GM23338 (cell line): ENCODE measurements around the gene SIRPA. TPM values are rescaled to one million over a fixed set of nuclear protein-coding genes. Genes with fewer than 3 reads are reported as not detected.

Source experiments
- ATAC-seq: fragments of 200-7000 bp; cut with Tn5 transposase; 3 replicates; pipeline ENCODE4 v1.9.1; 2020
- DNase-seq: peaks from one replicate; pipeline ENCODE4 v3.0.0-alpha.2; 2015; ENCODE audit warnings: low spot score
- H2AFZ ChIP-seq: fragments of 200-600 bp; sonication (generic); 2 replicates; pipeline ENCODE4 v1.8.0; 2016; ENCODE audit warnings: antibody characterized with exemption, mild to moderate bottlenecking, moderate library complexity
- H3F3A ChIP-seq: fragments of 200-600 bp; sonication (generic); replicated peaks from 2 replicates; pipeline ENCODE4 v1.8.0; 2017; ENCODE audit warnings: antibody characterized with exemption, mixed run types, low read depth
- H3K27ac ChIP-seq: fragments of 200-600 bp; sonication (generic); 2 replicates; pipeline ENCODE4 v1.6.1; 2016; ENCODE audit warnings: low read depth
- H3K27me3 ChIP-seq: fragments of 200-600 bp; sonication (generic); 2 replicates; pipeline ENCODE4 v1.8.0; 2016; ENCODE audit warnings: mild to moderate bottlenecking, mixed run types, moderate library complexity; ENCODE audit not compliant: insufficient read depth
- H3K36me3 ChIP-seq: fragments of 200-600 bp; sonication (generic); 2 replicates; pipeline ENCODE4 v1.8.0; 2016; ENCODE audit warnings: mild to moderate bottlenecking; ENCODE audit not compliant: insufficient read depth
- H3K4me1 ChIP-seq: fragments of 200-600 bp; sonication (generic); 2 replicates; pipeline ENCODE4 v1.8.0; 2016; ENCODE audit warnings: mild to moderate bottlenecking, moderate library complexity; ENCODE audit not compliant: insufficient read depth
- H3K4me2 ChIP-seq: fragments of 200-600 bp; sonication (generic); 2 replicates; pipeline ENCODE4 v1.7.1; 2017; ENCODE audit warnings: mixed run types
- H3K4me3 ChIP-seq: fragments of 200-600 bp; sonication (generic); 2 replicates; pipeline ENCODE4 v1.6.1; 2016; ENCODE audit warnings: mixed run types
- H3K79me2 ChIP-seq: fragments of 200-600 bp; sonication (generic); replicated peaks from 2 replicates; pipeline ENCODE4 v1.8.0; 2017; ENCODE audit warnings: mild to moderate bottlenecking; ENCODE audit not compliant: insufficient read depth
- H3K9me2 ChIP-seq: fragments of 200-600 bp; sonication (generic); 2 replicates; pipeline ENCODE4 v1.8.0; 2017; ENCODE audit not compliant: insufficient read depth
- H4K20me1 ChIP-seq: fragments of 200-600 bp; sonication (generic); replicated peaks from 2 replicates; pipeline ENCODE4 v1.8.0; 2017; ENCODE audit warnings: mild to moderate bottlenecking; ENCODE audit not compliant: insufficient read depth
- H3K27ac Mint-ChIP-seq: 2 replicates; pipeline ENCODE4 v1.8.0; 2020; ENCODE audit warnings: inconsistent platforms, mild to moderate bottlenecking, moderate library complexity, mixed read lengths
- H3K27me3 Mint-ChIP-seq: 3 replicates; pipeline ENCODE4 v1.8.0; 2022; ENCODE audit warnings: low read depth, mild to moderate bottlenecking, moderate library complexity, mixed read lengths, inconsistent platforms; ENCODE audit not compliant: insufficient read depth, poor library complexity
- H3K36me3 Mint-ChIP-seq: 3 replicates; pipeline ENCODE4 v1.8.0; 2021; ENCODE audit warnings: low read depth, mild to moderate bottlenecking, inconsistent platforms, moderate library complexity, mixed read lengths
- H3K4me1 Mint-ChIP-seq: 3 replicates; pipeline ENCODE4 v1.8.0; 2020; ENCODE audit warnings: mild to moderate bottlenecking, inconsistent platforms, mixed read lengths
- H3K4me3 Mint-ChIP-seq: 3 replicates; pipeline ENCODE4 v1.8.0; 2021; ENCODE audit warnings: moderate library complexity, mild to moderate bottlenecking, inconsistent platforms, mixed read lengths
- H3K9me3 Mint-ChIP-seq: 3 replicates; pipeline ENCODE4 v1.8.0; 2020; ENCODE audit warnings: moderate library complexity, mild to moderate bottlenecking, inconsistent platforms, mixed read lengths
- EZH2 ChIP-seq: fragments of 200-600 bp; sonication (generic); IDR thresholded peaks from one replicate; pipeline ENCODE4 v1.8.0; 2017; ENCODE audit warnings: antibody characterized with exemption, mild to moderate bottlenecking, low read depth; ENCODE audit not compliant: unreplicated experiment
- JUNB ChIP-seq: IDR thresholded peaks from one replicate; pipeline ENCODE4 v1.6.1; 2016; ENCODE audit warnings: antibody characterized with exemption; ENCODE audit not compliant: unreplicated experiment
- NANOG ChIP-seq: IDR thresholded peaks from 2 replicates; pipeline ENCODE4 v1.6.1; 2016; ENCODE audit warnings: antibody characterized with exemption, borderline replicate concordance
- POLR2AphosphoS5 ChIP-seq: IDR thresholded peaks from 2 replicates; pipeline ENCODE4 v1.6.1; 2016; ENCODE audit warnings: antibody characterized with exemption, low read depth
- REST ChIP-seq: IDR thresholded peaks from one replicate; pipeline ENCODE4 v1.6.1; 2018; ENCODE audit warnings: antibody characterized with exemption; ENCODE audit not compliant: unreplicated experiment
- polyA plus RNA-seq: library from polyadenylated mRNA; unstranded; fragments of >200 nt; fragmentation: Nextera tagmentation; extraction: Ambion mirVana; gene quantifications from 2 replicates; pipeline ENCODE4 v1.2.1, GENCODE V29; 2016
- total RNA-seq: library from RNA; depleted of rRNA; stranded (reverse); fragments of >200 nt; shearing (Covaris generic); gene quantifications from 2 replicates; pipeline ENCODE4 v1.2.3, GENCODE V29; 2014
- TF ChIP-seq, protein P1 (sequence below), 2 experiments: fragments of 200-600 bp in 1 of 2; sonication (generic) in 1 of 2; conservative IDR thresholded peaks; 2 replicates each; pipeline versions ENCODE4 v1.5.1 to v1.6.1; 2016 to 2017; ENCODE audit warnings: antibody characterized with exemption in 2 of 2, low read depth in 2 of 2, mild to moderate bottlenecking in 2 of 2, moderate library complexity in 1 of 2
- TF ChIP-seq, protein P2 (sequence below): fragments of 250-450 bp; sonication (Bioruptor Pico); IDR thresholded peaks from 2 replicates; pipeline ENCODE4 v1.5.0; 2020; ENCODE audit warnings: mild to moderate bottlenecking, moderate library complexity
- TF ChIP-seq, protein P3 (sequence below): IDR thresholded peaks from 2 replicates; pipeline ENCODE4 v1.6.1; 2016; ENCODE audit warnings: antibody characterized with exemption

SIRPA gene
- total and polyA plus RNA-seq, 2 experiments from 2014 or later, result 1.2 to 2.9 TPM

DNA sequence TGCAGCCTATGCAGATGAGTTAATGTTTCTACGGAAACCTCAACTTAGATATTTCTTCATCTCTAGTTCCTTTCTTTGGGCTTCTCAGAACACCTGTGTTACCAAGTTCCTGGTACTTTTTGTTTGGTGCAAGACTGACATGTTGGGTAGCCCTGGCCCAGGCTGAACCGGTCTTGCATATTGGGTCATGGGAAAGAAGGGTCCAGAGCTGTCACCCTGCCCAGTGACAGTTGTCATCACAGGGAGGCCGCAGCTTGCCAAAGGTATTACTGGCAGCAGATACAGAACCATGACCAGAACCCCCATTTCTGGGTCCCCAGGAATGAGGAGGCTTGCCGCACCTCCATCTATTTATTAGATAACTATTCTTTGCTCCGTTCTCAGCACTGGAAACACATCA, 58.4 kb downstream of the SIRPA start:
- H3K4me1 ChIP-seq, result peaks cover 41% of the 10 kb centered on the region
- peaks cover 7% of the 10 kb centered on the region for H3K27me3 Mint-ChIP-seq
- no peak for ATAC-seq
- no peak overlapping the region for H3K4me3 ChIP-seq
- no peaks in the 10 kb centered on the region for H3K27me3 ChIP-seq
- H4K20me1 ChIP-seq, result no peaks in the 10 kb centered on the region
- no peak overlapping the region for H2AFZ ChIP-seq
- H3K4me2 ChIP-seq, result no peak overlapping the region
- no peaks in the 10 kb centered on the region for H3K79me2 ChIP-seq
- TF ChIP-seq NANOG (no peak), JUNB (no peak), EZH2 (no peak), POLR2AphosphoS5 (no peak), REST (no peak)
- TF ChIP-seq, protein P1, sequence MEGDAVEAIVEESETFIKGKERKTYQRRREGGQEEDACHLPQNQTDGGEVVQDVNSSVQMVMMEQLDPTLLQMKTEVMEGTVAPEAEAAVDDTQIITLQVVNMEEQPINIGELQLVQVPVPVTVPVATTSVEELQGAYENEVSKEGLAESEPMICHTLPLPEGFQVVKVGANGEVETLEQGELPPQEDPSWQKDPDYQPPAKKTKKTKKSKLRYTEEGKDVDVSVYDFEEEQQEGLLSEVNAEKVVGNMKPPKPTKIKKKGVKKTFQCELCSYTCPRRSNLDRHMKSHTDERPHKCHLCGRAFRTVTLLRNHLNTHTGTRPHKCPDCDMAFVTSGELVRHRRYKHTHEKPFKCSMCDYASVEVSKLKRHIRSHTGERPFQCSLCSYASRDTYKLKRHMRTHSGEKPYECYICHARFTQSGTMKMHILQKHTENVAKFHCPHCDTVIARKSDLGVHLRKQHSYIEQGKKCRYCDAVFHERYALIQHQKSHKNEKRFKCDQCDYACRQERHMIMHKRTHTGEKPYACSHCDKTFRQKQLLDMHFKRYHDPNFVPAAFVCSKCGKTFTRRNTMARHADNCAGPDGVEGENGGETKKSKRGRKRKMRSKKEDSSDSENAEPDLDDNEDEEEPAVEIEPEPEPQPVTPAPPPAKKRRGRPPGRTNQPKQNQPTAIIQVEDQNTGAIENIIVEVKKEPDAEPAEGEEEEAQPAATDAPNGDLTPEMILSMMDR (conservative IDR thresholded peaks at IDR 0.05; ENCODE audit: low read depth in 2 of 2), result no peak
- TF ChIP-seq, protein P2, sequence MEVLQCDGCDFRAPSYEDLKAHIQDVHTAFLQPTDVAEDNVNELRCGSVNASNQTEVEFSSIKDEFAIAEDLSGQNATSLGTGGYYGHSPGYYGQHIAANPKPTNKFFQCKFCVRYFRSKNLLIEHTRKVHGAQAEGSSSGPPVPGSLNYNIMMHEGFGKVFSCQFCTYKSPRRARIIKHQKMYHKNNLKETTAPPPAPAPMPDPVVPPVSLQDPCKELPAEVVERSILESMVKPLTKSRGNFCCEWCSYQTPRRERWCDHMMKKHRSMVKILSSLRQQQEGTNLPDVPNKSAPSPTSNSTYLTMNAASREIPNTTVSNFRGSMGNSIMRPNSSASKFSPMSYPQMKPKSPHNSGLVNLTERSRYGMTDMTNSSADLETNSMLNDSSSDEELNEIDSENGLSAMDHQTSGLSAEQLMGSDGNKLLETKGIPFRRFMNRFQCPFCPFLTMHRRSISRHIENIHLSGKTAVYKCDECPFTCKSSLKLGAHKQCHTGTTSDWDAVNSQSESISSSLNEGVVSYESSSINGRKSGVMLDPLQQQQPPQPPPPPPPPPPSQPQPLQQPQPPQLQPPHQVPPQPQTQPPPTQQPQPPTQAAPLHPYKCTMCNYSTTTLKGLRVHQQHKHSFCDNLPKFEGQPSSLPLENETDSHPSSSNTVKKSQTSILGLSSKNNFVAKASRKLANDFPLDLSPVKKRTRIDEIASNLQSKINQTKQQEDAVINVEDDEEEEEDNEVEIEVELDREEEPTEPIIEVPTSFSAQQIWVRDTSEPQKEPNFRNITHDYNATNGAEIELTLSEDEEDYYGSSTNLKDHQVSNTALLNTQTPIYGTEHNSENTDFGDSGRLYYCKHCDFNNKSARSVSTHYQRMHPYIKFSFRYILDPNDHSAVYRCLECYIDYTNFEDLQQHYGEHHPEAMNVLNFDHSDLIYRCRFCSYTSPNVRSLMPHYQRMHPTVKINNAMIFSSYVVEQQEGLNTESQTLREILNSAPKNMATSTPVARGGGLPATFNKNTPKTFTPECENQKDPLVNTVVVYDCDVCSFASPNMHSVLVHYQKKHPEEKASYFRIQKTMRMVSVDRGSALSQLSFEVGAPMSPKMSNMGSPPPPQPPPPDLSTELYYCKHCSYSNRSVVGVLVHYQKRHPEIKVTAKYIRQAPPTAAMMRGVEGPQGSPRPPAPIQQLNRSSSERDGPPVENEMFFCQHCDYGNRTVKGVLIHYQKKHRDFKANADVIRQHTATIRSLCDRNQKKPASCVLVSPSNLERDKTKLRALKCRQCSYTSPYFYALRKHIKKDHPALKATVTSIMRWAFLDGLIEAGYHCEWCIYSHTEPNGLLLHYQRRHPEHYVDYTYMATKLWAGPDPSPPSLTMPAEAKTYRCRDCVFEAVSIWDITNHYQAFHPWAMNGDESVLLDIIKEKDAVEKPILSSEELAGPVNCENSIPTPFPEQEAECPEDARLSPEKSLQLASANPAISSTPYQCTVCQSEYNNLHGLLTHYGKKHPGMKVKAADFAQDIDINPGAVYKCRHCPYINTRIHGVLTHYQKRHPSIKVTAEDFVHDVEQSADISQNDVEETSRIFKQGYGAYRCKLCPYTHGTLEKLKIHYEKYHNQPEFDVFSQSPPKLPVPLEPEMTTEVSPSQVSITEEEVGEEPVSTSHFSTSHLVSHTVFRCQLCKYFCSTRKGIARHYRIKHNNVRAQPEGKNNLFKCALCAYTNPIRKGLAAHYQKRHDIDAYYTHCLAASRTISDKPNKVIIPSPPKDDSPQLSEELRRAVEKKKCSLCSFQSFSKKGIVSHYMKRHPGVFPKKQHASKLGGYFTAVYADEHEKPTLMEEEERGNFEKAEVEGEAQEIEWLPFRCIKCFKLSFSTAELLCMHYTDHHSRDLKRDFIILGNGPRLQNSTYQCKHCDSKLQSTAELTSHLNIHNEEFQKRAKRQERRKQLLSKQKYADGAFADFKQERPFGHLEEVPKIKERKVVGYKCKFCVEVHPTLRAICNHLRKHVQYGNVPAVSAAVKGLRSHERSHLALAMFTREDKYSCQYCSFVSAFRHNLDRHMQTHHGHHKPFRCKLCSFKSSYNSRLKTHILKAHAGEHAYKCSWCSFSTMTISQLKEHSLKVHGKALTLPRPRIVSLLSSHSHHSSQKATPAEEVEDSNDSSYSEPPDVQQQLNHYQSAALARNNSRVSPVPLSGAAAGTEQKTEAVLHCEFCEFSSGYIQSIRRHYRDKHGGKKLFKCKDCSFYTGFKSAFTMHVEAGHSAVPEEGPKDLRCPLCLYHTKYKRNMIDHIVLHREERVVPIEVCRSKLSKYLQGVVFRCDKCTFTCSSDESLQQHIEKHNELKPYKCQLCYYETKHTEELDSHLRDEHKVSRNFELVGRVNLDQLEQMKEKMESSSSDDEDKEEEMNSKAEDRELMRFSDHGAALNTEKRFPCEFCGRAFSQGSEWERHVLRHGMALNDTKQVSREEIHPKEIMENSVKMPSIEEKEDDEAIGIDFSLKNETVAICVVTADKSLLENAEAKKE (CRISPR knock-in tag), result no peak
- TF ChIP-seq, protein P3, sequence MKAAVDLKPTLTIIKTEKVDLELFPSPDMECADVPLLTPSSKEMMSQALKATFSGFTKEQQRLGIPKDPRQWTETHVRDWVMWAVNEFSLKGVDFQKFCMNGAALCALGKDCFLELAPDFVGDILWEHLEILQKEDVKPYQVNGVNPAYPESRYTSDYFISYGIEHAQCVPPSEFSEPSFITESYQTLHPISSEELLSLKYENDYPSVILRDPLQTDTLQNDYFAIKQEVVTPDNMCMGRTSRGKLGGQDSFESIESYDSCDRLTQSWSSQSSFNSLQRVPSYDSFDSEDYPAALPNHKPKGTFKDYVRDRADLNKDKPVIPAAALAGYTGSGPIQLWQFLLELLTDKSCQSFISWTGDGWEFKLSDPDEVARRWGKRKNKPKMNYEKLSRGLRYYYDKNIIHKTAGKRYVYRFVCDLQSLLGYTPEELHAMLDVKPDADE, result no peak
- DNase-seq, result no peak
- H3K9me3 Mint-ChIP-seq, result no peaks in the 10 kb centered on the region
- no peak overlapping the region for H3K4me3 Mint-ChIP-seq
- H3K27ac Mint-ChIP-seq, result no peak overlapping the region
- H3K4me1 Mint-ChIP-seq, result peaks cover 60% of the 10 kb centered on the region
- H3F3A ChIP-seq, result no peaks in the 10 kb centered on the region
- H3K36me3 Mint-ChIP-seq, result no peaks in the 10 kb centered on the region
- H3K27ac ChIP-seq, result no peak overlapping the region
- H3K36me3 ChIP-seq, result no peaks in the 10 kb centered on the region
- H3K9me2 ChIP-seq, result no peaks in the 10 kb centered on the region
